NCI-H2196 treated with DMSO at 0.1 percent for 48 hours (cell line): ENCODE results near the gene WNT7A.
"Not testable (repeated sequence)": the region's sequence is repeated elsewhere in the genome, so short reads cannot be mapped to it uniquely, and the experiment has no call there.

ENCODE experiments used
- DNase-seq: peaks from one replicate; lab custom pipeline; 2025; ENCODE audit not compliant: unreplicated experiment; lab: John Stamatoyannopoulos, UW

The WNT7A gene

DNA sequence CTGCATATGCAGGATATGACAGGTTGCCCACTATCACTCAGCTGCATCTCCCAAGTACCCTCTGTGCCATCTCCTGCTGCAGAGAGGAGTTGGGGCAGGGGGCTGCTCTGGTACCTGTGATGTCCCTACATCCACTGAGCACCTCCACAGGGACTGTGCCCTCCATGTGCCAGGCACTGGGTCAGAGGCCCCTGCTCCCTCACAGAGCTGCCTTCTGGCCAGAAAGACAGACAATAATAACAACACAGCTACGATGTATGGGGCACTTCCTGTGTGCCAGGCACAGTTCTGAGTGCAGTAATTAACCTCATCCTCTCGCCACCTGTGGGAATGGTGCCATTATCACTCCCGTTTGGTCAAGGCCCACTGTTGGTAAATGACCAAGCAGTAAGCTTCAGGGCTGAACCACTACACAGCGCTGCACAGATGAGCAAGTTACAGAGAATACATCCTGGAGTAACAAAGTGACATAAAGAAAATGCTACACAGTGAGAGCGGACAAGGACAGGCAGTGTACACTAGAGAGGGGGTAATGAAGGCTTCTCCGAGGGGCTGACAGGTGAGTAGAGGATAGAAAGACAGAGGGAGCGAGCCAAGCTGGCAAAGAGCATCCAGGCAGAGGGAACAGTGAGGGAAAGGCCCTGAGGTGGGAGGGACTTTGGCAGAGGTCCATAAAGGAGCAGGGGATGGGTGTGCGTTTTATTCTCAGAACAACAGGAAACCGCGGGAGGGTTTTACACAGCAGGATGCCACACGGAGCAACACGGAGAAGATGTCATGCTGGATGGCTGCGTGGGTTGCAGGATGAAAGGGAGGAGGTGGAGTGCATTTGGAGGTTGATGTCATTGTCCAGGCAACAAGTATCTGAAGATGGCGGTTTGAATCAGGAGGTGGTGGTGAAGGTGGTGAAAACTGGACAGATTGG is 13.6 kb downstream of the WNT7A start:
- no peak for DNase-seq

DNA sequence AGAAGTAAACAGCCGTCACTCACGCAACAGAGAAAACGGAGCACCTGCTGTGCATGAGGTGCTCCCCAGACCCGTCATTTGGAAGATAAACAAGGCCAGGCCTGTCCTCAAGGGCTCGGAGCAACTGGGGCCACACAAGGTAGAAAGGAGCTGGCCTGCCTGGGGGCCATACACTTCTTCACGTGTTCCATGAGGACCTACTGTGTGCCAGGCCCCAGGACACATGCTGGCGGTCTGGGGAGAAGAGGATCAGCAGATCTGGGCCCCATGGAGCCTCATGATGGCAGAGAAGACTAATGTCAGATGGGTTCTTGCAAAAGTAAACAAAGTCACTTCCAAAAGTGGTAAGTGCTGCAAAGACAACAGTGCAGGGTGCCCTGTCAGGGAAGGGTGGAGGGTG is 14.3 kb downstream of the WNT7A start:
- no peak for DNase-seq

DNA sequence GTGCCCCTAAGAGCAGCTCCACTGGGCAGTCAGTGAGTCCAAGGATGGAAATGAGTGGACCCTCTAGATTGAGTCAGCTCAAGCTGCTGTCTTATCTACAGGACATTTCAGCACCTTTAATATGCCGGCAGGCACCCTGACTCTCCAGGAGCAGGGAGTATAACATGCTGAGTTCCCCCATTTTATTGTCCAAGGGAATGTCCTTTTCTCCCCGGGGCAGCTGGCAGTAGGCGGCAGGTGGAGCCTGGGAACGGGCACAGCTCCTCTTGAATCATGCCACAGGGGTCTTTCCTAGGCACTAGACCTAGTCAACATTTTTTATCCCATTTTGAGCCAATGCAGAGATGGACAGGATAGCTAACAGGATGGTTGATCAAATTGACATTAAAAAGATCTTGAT is 14.8 kb downstream of the WNT7A start:
- DNase-seq: no peak

DNA sequence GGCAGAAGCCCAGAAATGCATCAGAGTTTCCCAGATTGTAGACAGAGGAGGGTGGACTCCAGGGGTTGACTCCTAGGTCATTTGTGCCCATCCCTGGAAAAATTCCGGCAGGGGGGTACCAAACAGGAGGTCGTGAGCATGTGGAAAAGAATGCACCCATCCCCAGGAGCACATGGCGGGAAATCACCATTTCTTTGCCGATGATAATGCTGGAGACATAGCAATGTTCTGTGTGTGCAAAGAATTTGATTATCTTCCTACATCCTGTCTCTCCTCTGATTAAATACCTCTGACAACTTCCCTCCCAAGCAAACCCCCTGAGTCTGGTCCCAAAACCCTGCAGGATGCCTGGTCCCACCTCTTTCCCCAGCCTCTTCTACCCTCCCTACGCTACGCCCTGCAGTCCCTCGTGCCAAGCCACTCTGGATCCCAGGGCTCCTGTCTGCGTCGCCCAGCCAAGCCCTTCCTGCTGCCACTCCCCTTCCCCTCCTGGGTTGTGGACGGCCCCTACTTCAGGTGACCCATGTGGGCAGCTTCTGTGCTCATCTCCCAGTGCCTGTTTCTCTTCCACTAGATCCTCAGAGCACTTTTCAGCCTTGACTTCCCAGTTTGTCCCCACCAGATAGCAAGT is 15.8 kb downstream of the WNT7A start:
- DNase-seq: no peak

DNA sequence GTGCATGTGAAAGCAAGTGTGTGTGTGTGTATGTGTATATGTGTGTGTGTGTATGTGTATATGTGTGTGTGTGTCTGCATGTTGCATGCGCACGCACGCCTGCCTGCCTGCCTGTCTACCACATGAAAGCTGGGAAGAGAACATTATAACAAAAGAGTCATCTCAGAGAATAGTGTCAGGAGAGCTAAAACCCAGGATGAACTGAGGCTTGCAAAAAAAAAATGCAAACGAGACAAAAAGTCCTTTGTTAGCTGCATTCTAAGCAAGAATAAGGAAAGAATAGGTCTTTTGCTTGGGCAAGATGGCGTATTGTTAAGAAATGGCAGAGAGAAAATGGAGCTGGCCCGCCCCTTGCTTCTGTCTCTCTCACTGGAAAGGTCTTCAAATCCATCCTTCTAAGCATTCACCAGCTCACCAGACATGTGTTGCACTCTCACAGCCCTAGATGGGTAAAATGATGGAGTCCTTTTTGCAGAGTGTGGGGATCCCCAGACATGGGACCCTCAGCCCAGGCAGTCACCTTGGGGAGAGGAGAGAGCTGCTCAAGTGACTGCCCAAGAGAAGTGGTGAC is 16.4 kb downstream of the WNT7A start:
- no peak for DNase-seq

DNA sequence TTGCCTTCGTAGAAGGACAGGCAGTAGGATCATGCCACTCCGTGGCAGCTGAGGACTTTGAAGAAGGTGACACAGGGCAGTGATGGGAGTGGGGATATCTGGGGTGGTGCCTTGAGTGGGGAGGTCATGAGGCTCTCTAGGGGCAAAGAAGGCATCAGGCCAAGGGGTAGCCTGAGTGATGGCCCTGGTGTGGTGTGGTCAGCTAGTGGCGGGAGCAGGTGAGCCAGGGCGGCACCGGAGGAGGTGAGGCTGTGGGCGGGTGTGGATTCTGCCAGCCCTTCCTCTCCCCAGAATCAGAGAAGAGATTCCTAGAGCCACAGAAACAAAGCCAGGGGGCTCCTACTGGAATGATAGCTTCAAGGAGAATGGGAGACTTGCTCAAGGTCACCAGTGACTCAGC is 18.4 kb downstream of the WNT7A start:
- no peak for DNase-seq

DNA sequence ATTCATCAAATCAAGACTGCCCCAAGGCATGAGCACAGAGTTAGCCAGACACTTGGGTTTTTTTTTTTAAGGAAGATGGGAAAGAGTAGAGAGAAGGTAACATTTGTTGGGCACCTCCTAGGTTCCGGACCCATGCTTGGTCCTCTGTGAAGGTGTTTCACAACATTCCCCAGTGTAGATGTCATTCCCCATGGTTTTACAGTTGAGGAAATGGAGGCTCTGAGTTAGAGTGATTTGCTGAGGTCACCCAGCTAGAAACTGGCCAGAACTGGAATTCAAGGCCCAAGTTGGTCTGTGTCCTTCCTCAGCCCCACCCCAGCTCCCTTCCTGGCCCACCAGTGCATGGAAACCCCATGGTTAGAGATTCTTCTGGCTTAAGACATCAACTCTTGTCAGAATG is 19.9 kb downstream of the WNT7A start:
- no peak for DNase-seq

DNA sequence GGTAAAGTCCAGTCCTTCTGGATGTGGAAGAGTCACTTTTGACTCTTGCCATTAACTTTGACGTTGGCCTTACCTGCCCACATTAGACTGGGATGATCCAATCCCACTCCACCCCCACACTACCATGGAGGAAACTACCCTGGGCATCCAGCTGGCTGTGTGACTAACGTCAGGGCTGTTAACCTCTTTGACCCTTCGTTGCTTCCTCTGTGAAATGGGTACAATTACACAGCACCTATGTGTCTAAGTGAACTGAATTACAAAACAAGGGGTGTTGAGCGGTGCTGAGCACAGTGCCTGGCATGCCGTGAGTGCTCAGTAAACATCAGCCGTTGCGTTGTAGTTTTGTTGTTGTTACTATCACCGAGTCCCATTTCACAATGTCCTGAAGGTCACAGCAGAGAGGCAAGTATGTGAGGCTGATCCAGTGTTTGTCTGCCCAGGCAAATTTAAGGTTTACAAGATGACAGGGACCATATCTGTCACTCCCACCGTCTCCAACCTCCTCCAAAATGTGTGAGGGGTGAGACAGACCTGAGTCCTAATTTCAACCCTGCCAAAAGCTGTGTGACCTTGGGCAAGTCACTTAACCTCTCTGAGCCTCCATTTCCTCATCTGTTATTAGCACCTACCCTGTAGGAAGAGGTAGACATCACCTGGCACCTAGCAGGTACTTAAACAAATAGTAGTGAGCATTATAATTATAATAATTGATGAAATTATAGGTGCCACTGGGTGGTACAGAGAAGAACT is 20.9 kb downstream of the WNT7A start:
- no peak for DNase-seq

DNA sequence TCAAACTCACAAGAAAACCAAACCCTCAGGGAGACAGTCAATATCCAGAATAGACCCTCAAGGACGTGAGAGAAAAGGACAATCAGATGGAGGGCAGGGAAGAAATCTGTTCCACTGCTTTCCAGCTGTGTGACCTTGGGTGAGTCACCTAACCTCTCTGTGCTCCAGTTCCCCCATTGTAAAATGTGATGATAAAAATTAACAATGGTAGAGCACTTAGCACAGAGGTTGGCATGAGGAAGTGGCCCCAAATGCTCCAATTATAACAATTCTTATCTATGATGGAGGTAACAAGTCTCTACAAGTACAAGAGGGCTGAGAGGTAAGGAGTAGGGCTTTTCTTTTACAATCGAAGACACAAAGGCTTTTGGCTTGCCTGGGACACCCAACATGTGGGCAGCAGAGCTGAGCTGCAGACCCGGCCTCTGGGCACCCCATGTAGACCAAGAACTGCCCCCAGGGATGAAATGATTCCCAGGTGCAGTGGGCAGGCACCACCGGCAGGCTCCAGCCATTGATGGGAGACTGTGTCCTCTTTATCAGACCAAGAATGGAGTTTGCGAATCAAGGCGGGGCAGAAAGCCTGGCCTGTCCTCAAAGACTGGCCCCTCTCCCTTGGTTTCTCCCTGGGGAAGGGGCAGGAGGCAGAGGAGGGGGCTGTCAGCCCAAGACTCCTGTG is 22.0 kb downstream of the WNT7A start:
- DNase-seq: no peak

DNA sequence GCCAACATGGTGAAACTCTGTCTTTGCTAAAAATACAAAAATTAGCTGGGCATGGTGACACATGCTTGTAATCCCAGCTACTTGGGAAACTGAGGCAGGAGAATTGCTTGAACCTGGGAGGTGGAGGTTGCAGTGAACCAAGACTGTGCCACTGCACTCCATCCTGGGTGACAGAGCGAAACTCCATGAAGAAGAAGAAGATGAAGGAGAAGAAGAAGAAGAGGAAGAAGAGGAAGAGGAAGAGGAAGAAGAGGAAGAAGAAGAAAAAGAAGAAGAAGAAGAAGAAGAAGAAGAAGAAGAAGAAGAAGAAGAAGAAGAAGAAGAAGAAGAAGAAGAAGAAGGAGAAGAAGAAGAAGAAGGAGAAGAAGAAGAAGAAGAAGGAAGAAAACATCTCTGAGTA is 23.2 kb downstream of the WNT7A start:
- DNase-seq: not testable (repeated sequence)

DNA sequence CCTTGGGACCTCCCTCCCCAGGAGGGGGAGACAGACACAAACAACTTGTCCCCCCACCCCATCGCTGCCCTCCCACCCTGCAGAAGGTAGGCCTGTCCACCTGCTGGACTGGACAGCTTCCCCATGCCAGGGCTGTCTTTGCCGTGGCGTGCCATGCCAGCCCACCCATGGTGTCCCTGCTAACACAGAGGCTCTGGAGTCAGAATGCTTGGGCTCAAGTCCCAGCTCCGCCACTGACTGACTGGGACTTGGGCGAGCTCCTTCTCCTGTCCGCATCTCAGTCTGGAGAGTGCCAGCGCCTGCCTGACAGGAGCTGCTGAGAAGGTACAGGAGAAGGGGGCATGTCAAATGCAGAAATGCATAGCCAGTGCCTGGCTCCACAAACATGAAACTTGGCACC is 23.9 kb downstream of the WNT7A start:
- no peak for DNase-seq

DNA sequence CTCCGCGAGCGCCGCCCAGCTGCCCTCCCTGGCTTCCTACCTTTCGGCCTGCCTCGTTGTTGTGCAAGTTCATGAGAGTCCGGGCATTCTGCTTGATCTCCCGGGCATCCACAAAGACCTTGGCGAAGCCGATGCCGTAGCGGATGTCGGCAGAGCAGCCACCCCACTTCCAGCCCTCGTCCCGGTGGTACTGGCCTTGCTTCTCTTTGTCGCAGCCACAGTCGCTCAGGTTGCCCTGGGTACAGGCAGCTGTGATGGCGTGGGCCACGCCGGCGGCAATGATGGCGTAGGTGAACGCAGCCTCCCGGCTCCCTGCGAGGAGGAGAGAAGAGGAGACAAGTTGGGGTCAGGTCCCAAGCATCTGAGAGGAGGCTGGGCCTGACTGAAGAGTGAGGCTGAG is 25.4 kb downstream of the WNT7A start:
- DNase-seq: no peak

DNA sequence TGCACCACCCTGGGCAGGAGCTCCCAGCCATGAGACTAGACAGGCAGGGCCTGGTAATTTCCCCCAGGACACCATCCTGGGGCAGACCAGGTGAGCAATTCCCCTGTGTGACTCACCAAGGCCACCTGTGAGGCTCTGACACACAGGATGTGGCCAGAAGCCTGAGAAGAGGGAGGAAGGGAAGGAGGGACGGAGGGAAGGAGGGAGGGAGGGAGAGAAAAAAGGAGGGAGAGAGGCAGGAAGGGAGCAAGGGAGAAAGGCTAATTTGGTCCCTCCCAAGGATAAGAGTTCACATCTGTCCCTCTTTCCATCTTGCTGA is 25.9 kb downstream of the WNT7A start:
- DNase-seq: no peak

DNA sequence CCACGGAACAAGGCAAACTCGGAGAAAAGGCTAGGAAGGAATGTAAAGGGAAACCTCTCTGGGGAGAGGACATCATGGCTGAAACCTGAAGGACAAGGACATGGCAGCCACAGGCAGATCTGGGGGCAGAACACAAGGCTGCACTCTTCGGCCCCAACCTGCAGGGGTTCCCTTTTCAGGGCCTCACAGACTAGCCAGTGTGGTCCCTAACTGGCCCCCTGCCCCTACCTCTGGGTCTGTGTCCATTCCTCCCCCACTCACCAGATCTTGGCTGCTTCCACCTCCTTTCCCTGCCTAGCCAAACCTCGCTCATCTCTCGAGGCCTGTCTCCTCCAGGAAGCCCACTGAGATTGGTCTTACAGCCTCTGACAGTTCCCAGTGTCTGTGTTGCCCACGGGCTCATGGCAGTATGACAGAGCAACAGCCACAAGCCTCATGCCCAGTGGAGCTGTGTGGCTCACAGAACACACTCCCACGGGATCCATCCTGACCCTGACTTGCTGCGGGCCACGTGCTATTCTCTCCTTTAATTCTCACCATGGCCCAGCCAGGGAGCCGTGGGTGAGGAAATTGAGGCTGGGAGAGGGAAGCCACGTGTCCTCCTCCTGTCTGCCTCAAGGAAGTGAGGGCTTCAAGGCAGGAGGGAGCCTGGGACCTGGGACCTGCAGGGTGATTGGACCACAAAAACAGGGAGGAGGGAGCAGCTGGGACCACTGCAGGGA is 26.5 kb downstream of the WNT7A start:
- DNase-seq: no peak

DNA sequence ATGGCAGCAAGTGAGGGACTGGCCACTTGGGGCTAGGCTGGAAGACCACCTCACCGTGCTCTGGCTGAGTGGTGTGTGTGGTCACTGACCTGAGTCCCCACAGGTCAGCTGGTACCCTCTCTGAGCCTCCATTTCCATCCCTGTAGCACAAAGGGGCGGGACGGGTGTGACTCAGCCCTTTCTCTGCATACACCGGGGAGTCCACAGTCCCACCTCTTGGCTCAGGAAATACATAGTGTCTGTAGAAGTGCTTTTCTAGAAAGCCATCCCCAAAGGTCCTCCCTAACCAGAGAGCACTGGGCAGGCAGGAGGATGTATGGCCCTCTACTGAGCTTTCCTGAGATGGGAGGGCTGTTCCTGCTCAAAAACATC is 27.2 kb downstream of the WNT7A start:
- DNase-seq: no peak

DNA sequence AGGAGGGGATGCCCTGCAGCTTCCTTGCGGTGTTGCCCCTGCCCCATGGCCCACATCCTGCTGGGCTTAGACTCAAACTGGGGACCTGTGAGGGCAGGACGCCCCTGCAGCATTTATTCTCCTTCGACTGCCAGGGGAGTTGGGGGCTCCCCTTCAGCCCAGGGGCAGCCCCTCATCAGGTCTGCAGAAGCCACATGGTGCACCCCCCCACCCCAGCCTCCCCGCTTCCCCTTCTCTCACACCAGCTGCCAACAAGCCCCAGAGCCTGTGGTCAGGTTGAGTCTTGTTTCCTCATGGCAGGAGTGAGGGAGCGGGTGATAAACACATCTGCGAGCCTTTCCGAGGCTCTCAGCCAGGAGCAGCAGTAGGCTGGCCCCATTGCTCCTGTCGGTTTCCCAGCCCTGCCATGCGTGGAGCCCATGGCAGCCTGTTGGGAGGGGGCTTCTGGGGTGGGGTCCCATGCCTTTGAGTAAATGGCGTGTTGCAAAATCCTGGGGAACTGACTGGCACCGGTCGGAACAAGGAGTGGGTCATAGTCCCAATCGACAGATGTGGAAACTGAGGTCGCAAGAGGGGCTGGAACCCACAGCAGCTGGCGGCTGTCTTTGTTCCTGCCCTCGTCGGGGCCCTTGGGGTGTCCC is 27.8 kb downstream of the WNT7A start:
- no peak for DNase-seq

DNA sequence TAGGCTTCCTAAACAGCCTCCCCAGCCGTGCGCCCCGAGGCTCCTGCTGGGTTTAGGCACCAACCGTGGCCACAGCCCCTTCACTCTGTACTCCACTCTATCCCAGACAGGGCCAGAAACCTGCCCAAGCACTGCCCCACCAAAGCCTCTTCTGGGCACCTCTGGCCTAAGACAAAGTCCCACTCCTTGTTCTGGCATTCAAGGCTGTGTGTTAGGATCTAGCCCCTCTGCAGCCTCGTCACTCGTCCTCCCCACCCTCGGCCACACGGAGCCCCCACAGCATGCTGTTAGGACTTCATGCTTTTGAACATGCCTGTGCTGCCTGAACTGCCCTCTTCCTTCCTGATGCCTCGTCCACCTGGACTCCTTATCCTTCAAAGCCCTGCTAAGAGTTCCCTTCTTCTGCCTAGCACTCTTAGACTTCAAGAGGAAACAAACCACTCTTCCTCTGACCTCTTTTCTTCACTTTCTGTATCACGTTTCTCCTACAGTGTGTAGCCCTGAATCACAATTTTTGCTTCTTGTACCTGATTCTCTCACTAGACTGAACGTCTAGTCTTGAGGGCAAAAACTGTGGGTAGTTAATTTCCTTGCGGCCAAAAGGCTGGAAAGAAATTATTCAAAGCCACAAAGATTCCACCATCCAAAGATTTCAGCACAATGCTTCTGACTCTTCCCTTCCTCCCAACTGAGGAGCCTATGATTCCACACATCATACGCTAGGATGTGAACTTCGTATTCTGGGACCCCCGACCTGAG is 28.6 kb downstream of the WNT7A start:
- no peak for DNase-seq

DNA sequence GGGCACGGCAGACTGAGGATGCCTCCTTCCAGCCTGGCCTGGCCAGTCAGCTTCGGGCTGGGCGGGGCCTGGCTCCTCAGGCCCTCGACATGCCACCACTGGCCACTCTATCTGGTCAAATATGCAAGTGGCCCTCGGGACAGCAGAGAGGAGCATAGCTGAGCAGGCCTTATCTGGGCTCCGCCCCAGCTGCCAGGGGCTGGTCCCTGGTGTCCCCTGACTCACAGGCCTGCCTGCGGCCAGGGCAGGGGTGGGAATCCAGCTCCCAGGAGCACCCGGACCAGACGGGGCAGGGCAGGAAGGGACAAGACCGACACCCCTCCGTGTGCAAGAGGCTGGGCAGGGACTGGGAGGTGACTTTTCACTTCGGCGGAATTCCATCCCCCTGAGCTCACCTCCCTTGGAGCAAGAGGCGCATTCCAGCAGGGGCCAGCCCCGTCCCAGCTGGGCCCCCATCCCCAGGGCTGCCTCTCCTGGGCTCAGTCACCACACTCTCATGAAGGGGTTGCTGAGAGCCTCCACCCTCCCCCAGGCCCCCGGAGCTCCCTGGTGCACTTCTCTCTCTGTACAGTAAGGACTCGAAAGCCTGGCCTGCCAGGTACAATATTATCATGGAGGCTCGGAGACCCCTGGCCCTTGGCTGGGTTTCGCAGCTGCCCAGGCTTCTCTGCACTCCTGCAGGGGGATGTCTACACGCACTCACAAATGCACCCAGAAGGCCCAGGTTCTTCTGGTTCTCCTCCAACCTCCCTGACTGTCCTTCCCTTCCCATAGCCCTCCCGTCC is 29.5 kb downstream of the WNT7A start:
- DNase-seq: no peak

DNA sequence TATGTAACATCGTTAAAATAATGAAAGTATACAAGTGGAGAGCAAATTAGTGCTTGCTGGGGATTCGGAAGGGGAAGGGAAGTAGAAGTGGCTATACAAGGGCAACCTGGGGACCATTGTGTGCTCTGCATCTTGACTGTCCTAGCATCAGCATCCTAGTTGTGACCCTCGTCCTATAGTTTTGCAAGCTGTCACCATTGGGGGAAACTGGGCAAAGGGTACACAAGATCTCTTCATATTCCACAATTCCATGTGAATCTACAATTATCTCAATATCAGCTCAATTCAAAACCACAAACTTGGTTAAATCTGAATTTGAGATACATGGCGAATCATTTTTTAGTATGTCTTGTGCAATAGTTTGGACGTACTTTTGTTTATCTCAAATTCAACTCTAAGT is 30.9 kb downstream of the WNT7A start:
- DNase-seq: no peak
